ENCODE measurements around the gene UNK. TPM values are rescaled to one million over a fixed set of nuclear protein-coding genes. Genes with fewer than 3 reads are reported as not detected.

Gene UNK
- total and polyA plus RNA-seq, 9 donors: 12.7 to 58.1 (median 39.9) TPM

- intact Hi-C loops (cut with DNase I): no loop called here
- TF ChIP-seq EP300 (IDR thresholded peaks at IDR 0.05): no peak
- no peak for TF ChIP-seq POLR2A (IDR thresholded peaks at IDR 0.05)
- TF ChIP-seq CTCF (IDR thresholded peaks at IDR 0.05): no peak
- no peak for DNase-seq
- Histone ChIP-seq H3K27ac (peak overlapping the region in 1 of 2 donors; percentile 15), H3K4me1 (ENCODE audit: insufficient read depth) (peaks cover 6% of the 10 kb centered on the region), H3K36me3 (no peaks in the 10 kb centered on the region), H3K9me3 (no peaks in the 10 kb centered on the region), H3K27me3 (no peaks in the 10 kb centered on the region), H3K4me3 (no peak overlapping the region)
- 73 to 77% (median 74%) methylated on average over 25 of the region's 25 CpGs for WGBS, 3 donors
Observed at GRCh38 chr17:75847614-75848522, 63.3 kb downstream of the UNK start.

DNA sequence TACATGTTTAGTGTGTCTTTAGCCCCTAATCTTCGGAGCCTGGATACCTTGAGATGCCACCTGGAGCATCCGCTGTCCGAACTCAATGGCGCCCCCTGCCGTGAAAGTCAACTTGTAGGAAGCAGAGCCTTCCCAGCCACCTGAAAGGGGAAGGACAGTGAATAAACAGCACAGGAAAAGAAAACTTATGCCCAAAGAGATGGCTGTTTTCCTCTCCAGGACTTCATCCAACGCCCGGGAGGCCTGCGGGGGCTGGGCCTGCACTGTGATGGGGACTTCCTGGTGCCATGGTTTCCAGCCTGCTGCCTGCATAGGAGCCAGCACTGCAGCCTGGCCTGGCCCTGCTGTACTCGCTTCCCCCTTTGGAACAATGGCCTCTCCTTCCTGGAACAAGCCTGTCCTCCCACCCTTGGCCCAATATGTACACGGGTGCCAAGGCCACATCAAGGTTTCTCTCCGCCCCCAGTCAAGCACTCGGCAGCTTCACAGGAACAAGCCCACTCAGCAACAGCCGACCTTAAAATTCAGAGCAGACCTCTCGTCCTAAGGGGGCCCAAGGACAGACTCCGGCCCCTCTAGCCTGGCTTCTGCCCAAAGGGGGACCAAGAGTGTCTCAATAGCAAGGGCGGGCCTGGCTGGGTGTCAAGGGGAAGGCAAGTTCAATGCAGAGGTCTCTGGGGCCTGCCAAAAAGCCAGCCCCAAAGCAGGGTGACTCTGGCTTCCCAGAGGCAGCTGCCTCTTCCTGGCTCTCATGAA is 64.1 kb downstream of the UNK start:
- H3K27me3 ChIP-seq: no peaks in the 10 kb centered on the region
- H3K4me3 ChIP-seq: no peak overlapping the region
- no peaks in the 10 kb centered on the region for H3K9me3 ChIP-seq
- H3K27ac ChIP-seq: peak overlapping the region in 1 of 2 donors; percentile 15
- H3K36me3 ChIP-seq: no peaks in the 10 kb centered on the region
- intact Hi-C loops (cut with DNase I): no loop called here
- 24 to 29% (median 28%) methylated on average over 16 of the region's 16 CpGs for WGBS, 3 donors
- TF ChIP-seq CTCF (IDR thresholded peaks at IDR 0.05) (peak; percentile 21 to 54 (median 52)), POLR2A (IDR thresholded peaks at IDR 0.05) (no peak)
- peaks cover 9% of the 10 kb centered on the region for H3K4me1 ChIP-seq (ENCODE audit: insufficient read depth)
- DNase-seq: peak; percentile 71 to 84 (median 78)

DNA sequence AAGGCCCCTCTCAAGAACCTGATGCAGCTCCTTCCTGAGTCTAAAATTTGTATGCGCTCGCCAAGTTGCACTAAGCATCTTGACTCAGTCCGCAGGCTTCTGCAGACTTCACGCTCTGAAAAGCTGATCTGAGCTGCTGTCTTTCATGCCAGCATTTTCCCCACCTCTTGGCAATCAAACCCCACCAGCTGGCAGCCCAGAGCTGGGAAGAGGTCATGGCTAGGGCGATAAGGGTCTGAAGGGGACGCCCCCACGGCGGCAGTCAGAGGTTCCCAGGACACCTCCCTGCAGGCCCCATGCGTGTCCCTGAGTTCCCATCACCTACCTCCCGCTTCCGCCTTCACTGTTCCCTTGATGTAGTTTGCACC is 64.7 kb downstream of the UNK start:
- H3K27ac ChIP-seq: no peak overlapping the region
- WGBS, 3 donors: 47 to 69% (median 61%) methylated on average over 11 of the region's 11 CpGs
- intact Hi-C loops (cut with DNase I): no loop called here
- TF ChIP-seq EP300 (IDR thresholded peaks at IDR 0.05) (no peak), CTCF (IDR thresholded peaks at IDR 0.05) (no peak), POLR2A (IDR thresholded peaks at IDR 0.05) (no peak)
- no peaks in the 10 kb centered on the region for H3K36me3 ChIP-seq
- no peaks in the 10 kb centered on the region for H3K9me3 ChIP-seq
- no peaks in the 10 kb centered on the region for H3K27me3 ChIP-seq
- DNase-seq: no peak
- H3K4me3 ChIP-seq: no peak overlapping the region
- peaks cover 9% of the 10 kb centered on the region for H3K4me1 ChIP-seq (ENCODE audit: insufficient read depth)

- WGBS, 3 donors: 73 to 81% (median 80%) methylated on average over 9 of the region's 9 CpGs
- TF ChIP-seq POLR2A (IDR thresholded peaks at IDR 0.05) (no peak), CTCF (IDR thresholded peaks at IDR 0.05) (no peak), EP300 (IDR thresholded peaks at IDR 0.05) (no peak)
- peaks cover 9% of the 10 kb centered on the region for H3K4me1 ChIP-seq (ENCODE audit: insufficient read depth)
- H3K4me3 ChIP-seq: no peak overlapping the region
- no peak for DNase-seq
- intact Hi-C loops (cut with DNase I): no loop called here
- H3K27me3 ChIP-seq: no peaks in the 10 kb centered on the region
- H3K27ac ChIP-seq: no peak overlapping the region
- no peaks in the 10 kb centered on the region for H3K9me3 ChIP-seq
- no peaks in the 10 kb centered on the region for H3K36me3 ChIP-seq
Observed at GRCh38 chr17:75849724-75850123, 65.1 kb downstream of the UNK start.

Measured in ovary (tissue), 9 donors.